Upper lobe of left lung (tissue), 6 donors: Measurements from ENCODE around the gene FGF14. TPM values are rescaled to one million over a fixed set of nuclear protein-coding genes. Genes with fewer than 3 reads are reported as not detected.

Experiments used
- ATAC-seq, 2 donors: fragments of 200-7000 bp; cut with Tn5 transposase; one replicate each; pipeline ENCODE4 v1.9.1; 2022; ENCODE audit warnings: mild to moderate bottlenecking in 2 of 2, moderate library complexity in 2 of 2; ENCODE audit not compliant: low FRiP score in 2 of 2
- DNase-seq, 2 donors: peaks; one replicate each; pipeline ENCODE4 v3.0.0-alpha.2; 2019 to 2020
- H3K27ac ChIP-seq, 4 donors: fragments of 200-600 bp; sonication (generic); one replicate each; pipeline ENCODE4 v1.5.1; 2016 to 2019
- H3K27me3 ChIP-seq, 4 donors: fragments of 200-600 bp; sonication (generic); one replicate each; pipeline ENCODE4 v1.5.1; 2017 to 2019
- H3K36me3 ChIP-seq, 4 donors: fragments of 200-600 bp; sonication (generic); one replicate each; pipeline ENCODE4 v1.5.1; 2016 to 2019
- H3K4me1 ChIP-seq, 4 donors: fragments of 200-600 bp; sonication (generic); one replicate each; pipeline ENCODE4 v1.5.1; 2018 to 2019
- H3K4me3 ChIP-seq, 4 donors: fragments of 200-600 bp; sonication (generic); one replicate each; pipeline ENCODE4 v1.5.1; 2017 to 2019; ENCODE audit warnings: mild to moderate bottlenecking in 2 of 4, moderate library complexity in 1 of 4
- H3K9me3 ChIP-seq, 4 donors: fragments of 200-600 bp; sonication (generic); one replicate each; pipeline ENCODE4 v1.5.1; 2018 to 2019
- CTCF ChIP-seq, 6 experiments: fragments of 450-650 bp in 4 of 6; fragments of 200-600 bp in 2 of 6; sonication (generic) in 2 of 6; IDR thresholded peaks; one replicate each; pipeline ENCODE4 v1.5.1; 2016 to 2019; ENCODE audit warnings: antibody characterized with exemption in 6 of 6
- EP300 ChIP-seq, 4 donors: sonication (generic); formaldehyde crosslinking; IDR thresholded peaks; one replicate each; pipeline ENCODE4 v1.5.1; 2017; ENCODE audit warnings: antibody characterized with exemption in 4 of 4, control low read depth in 2 of 4
- POLR2A ChIP-seq, 4 donors: fragments of 450-650 bp; IDR thresholded peaks; one replicate each; pipeline ENCODE4 v1.5.1; 2016 to 2017; ENCODE audit warnings: antibody characterized with exemption in 4 of 4, mild to moderate bottlenecking in 2 of 4
- POLR2AphosphoS5 ChIP-seq, 2 donors: sonication (generic); formaldehyde crosslinking; IDR thresholded peaks; one replicate each; pipeline ENCODE4 v1.5.1; 2017; ENCODE audit warnings: antibody characterized with exemption in 2 of 2
- WGBS, 2 donors: methylation state at CpG; one replicate each; pipeline ENCODE4 v1.1.5; 2017 to 2018; 5-methylcytosine and 5-hydroxymethylcytosine counted together
- total RNA-seq, 6 donors: library from RNA; depleted of rRNA in 4 of 6; stranded (reverse); fragments of >200 nt in 4 of 6; gene quantifications; one replicate each; pipeline versions ENCODE4 v1.1.0 to v1.2.1, GENCODE V29; 2016 to 2021
- donor health status: DM: no; HTN: no; CAD: no; lungs with moderate emphysema.
- donor health status: DM: no; HTN: yes; CAD: no; lungs with severe emphysema.

FGF14 gene
- total RNA-seq, 6 donors from 2014 or later = 0.80 to 8.4 (median 4.1) TPM

- H3K36me3 ChIP-seq = no peaks in the 10 kb centered on the region
- no peak overlapping the region for H3K27ac ChIP-seq
- H3K27me3 ChIP-seq = no peaks in the 10 kb centered on the region
- no peaks in the 10 kb centered on the region for H3K4me1 ChIP-seq
- no peak overlapping the region for H3K4me3 ChIP-seq
- DNase-seq = no peak
- no peak for TF ChIP-seq EP300 (IDR thresholded peaks at IDR 0.05)
- TF ChIP-seq POLR2AphosphoS5 (IDR thresholded peaks at IDR 0.05) = no peak
- no peak for TF ChIP-seq POLR2A (IDR thresholded peaks at IDR 0.05)
- TF ChIP-seq CTCF (IDR thresholded peaks at IDR 0.05) = no peak
- no peak for ATAC-seq
- 66 to 76% methylated on average over 4 of the region's 4 CpGs for WGBS, 2 donors
- H3K9me3 ChIP-seq = no peaks in the 10 kb centered on the region
These were observed 573.7 kb downstream of the FGF14 start for GRCh38 chr13:101828119-101828518.

- TF ChIP-seq CTCF (IDR thresholded peaks at IDR 0.05) (no peak), EP300 (IDR thresholded peaks at IDR 0.05) (no peak), POLR2AphosphoS5 (IDR thresholded peaks at IDR 0.05) (no peak), POLR2A (IDR thresholded peaks at IDR 0.05) (no peak)
- ATAC-seq = no peak
- 76 to 84% methylated on average over 3 of the region's 3 CpGs for WGBS, 2 donors
- no peaks in the 10 kb centered on the region for H3K36me3 ChIP-seq
- no peaks in the 10 kb centered on the region for H3K9me3 ChIP-seq
- no peaks in the 10 kb centered on the region for H3K27me3 ChIP-seq
- DNase-seq = no peak
- no peak overlapping the region for H3K27ac ChIP-seq
- H3K4me3 ChIP-seq = no peak overlapping the region
- no peaks in the 10 kb centered on the region for H3K4me1 ChIP-seq
These were observed 584.0 kb downstream of the FGF14 start for GRCh38 chr13:101817898-101818297.

GRCh38 chr13:101811881-101812280 lies 590.0 kb downstream of the FGF14 start:
- WGBS, 2 donors = 71 to 80% methylated on average over 1 of the region's 1 CpG
- ATAC-seq = no peak
- no peak for TF ChIP-seq POLR2AphosphoS5 (IDR thresholded peaks at IDR 0.05)

GRCh38 chr13:101811284-101811839 lies 590.5 kb downstream of the FGF14 start:
- Histone ChIP-seq H3K4me1 (no peaks in the 10 kb centered on the region), H3K9me3 (no peaks in the 10 kb centered on the region), H3K36me3 (no peaks in the 10 kb centered on the region), H3K27ac (no peak overlapping the region), H3K4me3 (no peak overlapping the region), H3K27me3 (no peaks in the 10 kb centered on the region)
- ATAC-seq = no peak
- 44 to 73% methylated on average over 1 of the region's 1 CpG for WGBS, 2 donors
- DNase-seq = no peak
- TF ChIP-seq CTCF (IDR thresholded peaks at IDR 0.05) (no peak), POLR2AphosphoS5 (IDR thresholded peaks at IDR 0.05) (no peak), EP300 (IDR thresholded peaks at IDR 0.05) (no peak), POLR2A (IDR thresholded peaks at IDR 0.05) (no peak)

More at GRCh38 chr13:101811881-101812280, 590.0 kb downstream of the FGF14 start:
- no peak for DNase-seq
- Histone ChIP-seq H3K4me1 (no peaks in the 10 kb centered on the region), H3K4me3 (no peak overlapping the region), H3K9me3 (no peaks in the 10 kb centered on the region), H3K27me3 (no peaks in the 10 kb centered on the region), H3K36me3 (no peaks in the 10 kb centered on the region), H3K27ac (no peak overlapping the region)

- Histone ChIP-seq H3K4me3 (no peak overlapping the region), H3K9me3 (no peaks in the 10 kb centered on the region), H3K27me3 (no peaks in the 10 kb centered on the region), H3K36me3 (no peaks in the 10 kb centered on the region), H3K27ac (no peak overlapping the region), H3K4me1 (no peaks in the 10 kb centered on the region)
- TF ChIP-seq EP300 (IDR thresholded peaks at IDR 0.05) (no peak), CTCF (IDR thresholded peaks at IDR 0.05) (no peak), POLR2AphosphoS5 (IDR thresholded peaks at IDR 0.05) (no peak), POLR2A (IDR thresholded peaks at IDR 0.05) (no peak)
- ATAC-seq = no peak
- no peak for DNase-seq
- WGBS, 2 donors = 47 to 59% methylated on average over 4 of the region's 4 CpGs
These were observed 602.7 kb downstream of the FGF14 start for GRCh38 chr13:101799196-101799595.
